T-cell (primary cell): ENCODE results near the gene SPTAN1. TPM values are rescaled to one million over a fixed set of nuclear protein-coding genes. Genes with fewer than 3 reads are reported as not detected.

Source experiments
- ATAC-seq, 4 experiments: fragments of 200-7000 bp in 3 of 4; fragments of 150-1000 bp in 1 of 4; cut with Tn5 transposase; replicated peaks in 1 of 4; 1 replicate in 3 of 4; 2 replicates in 1 of 4; pipeline ENCODE4 v1.10.0; 2021; ENCODE audit warnings: moderate library complexity in 3 of 4, mild to moderate bottlenecking in 2 of 4, moderate number of reproducible peaks in 1 of 4
- CTCF ChIA-PET, 2 donors: fragments of 300-600 bp; sonication (Branson Sonifier 250); formaldehyde crosslinking; loops; one replicate each; lab custom pipeline; 2022; ENCODE audit warnings: antibody characterized with exemption in 2 of 2; lab: Charles Lee
- POLR2A ChIA-PET, 2 donors: fragments of 300-600 bp; sonication (Branson Sonifier 250); formaldehyde crosslinking; loops; one replicate each; lab custom pipeline; 2022; ENCODE audit warnings: antibody characterized with exemption in 2 of 2; lab: Charles Lee
- DNase-seq, 35 experiments: peaks; one replicate each; pipeline versions ENCODE4 v3.0.0 to v3.0.0-alpha.2; 2013 to 2023
- H3K27ac ChIP-seq: one replicate; pipeline ENCODE4 v1.5.1; 2013; ENCODE audit warnings: low read length
- H3K27me3 ChIP-seq, 2 experiments: replicated peaks in 1 of 2; 1 replicate in 1 of 2; 2 replicates in 1 of 2; pipeline versions ENCODE4 v1.6.1 to v1.7.0; 2013; ENCODE audit warnings: low read length in 1 of 2, mixed read lengths in 1 of 2; ENCODE audit not compliant: control insufficient read depth in 2 of 2, insufficient read depth in 2 of 2; ENCODE audit errors: extremely low read depth in 1 of 2
- H3K36me3 ChIP-seq, 2 donors: 1 replicate in 1 of 2; 2 replicates in 1 of 2; pipeline versions ENCODE4 v1.6.1 to v1.7.0; 2013; ENCODE audit warnings: low read length in 1 of 2; ENCODE audit not compliant: control insufficient read depth in 2 of 2, insufficient read depth in 1 of 2; ENCODE audit errors: extremely low read depth in 1 of 2
- H3K4me1 ChIP-seq, 2 experiments: 1 replicate in 1 of 2; 2 replicates in 1 of 2; pipeline versions ENCODE4 v1.6.1 to v1.7.0; 2013; ENCODE audit warnings: low read length in 2 of 2, mixed read lengths in 1 of 2; ENCODE audit not compliant: insufficient read depth in 2 of 2, control insufficient read depth in 1 of 2; ENCODE audit errors: extremely low read depth in 1 of 2
- H3K4me3 ChIP-seq, 2 donors: 1 replicate in 1 of 2; 2 replicates in 1 of 2; pipeline versions ENCODE4 v1.5.1 to v1.7.0; 2013; ENCODE audit warnings: mild to moderate bottlenecking in 2 of 2, low read length in 1 of 2, moderate library complexity in 1 of 2; ENCODE audit not compliant: control insufficient read depth in 1 of 2; ENCODE audit errors: extremely low read depth in 1 of 2
- H3K9me3 ChIP-seq: 2 replicates; pipeline ENCODE4 v1.7.0; 2013
- H3K27ac Mint-ChIP-seq, 2 donors: one replicate each; pipeline ENCODE4 v1.8.0; 2020 to 2021; ENCODE audit warnings: mild to moderate bottlenecking in 2 of 2, mixed read lengths in 2 of 2
- H3K27me3 Mint-ChIP-seq, 2 donors: one replicate each; pipeline ENCODE4 v1.8.0; 2021 to 2022; ENCODE audit warnings: mixed read lengths in 2 of 2
- H3K36me3 Mint-ChIP-seq: one replicate; pipeline ENCODE4 v1.8.0; 2021; ENCODE audit warnings: mixed read lengths
- H3K4me1 Mint-ChIP-seq, 3 donors: one replicate each; pipeline ENCODE4 v1.8.0; 2020 to 2022; ENCODE audit warnings: mixed read lengths in 3 of 3, mild to moderate bottlenecking in 1 of 3
- H3K4me3 Mint-ChIP-seq, 3 donors: one replicate each; pipeline ENCODE4 v1.8.0; 2020 to 2022; ENCODE audit warnings: mild to moderate bottlenecking in 3 of 3, mixed read lengths in 3 of 3, moderate library complexity in 3 of 3
- H3K9me3 Mint-ChIP-seq, 3 donors: one replicate each; pipeline ENCODE4 v1.8.0; 2020 to 2022; ENCODE audit warnings: mixed read lengths in 3 of 3
- WGBS: methylation state at CpG from one replicate; pipeline ENCODE4 v1.1.5; 2013; ENCODE audit warnings: missing lambda C conversion rate; ENCODE audit not compliant: insufficient coverage; 5-methylcytosine and 5-hydroxymethylcytosine counted together
- total RNA-seq, 35 experiments: library from RNA in 6 of 35; stranded (reverse) in 6 of 35; fragments of 120-200 nt in 1 of 35; gene quantifications; one replicate each; pipeline versions ENCODE4 v1.2.1 to v1.2.4 and lab custom pipeline; 2013 to 2026

The SPTAN1 gene
- total RNA-seq, 5 donors from 2014 or later (not counting 1 experiment from before 2014, with no cell fraction given) = 446 to 594 (median 461) TPM

DNA sequence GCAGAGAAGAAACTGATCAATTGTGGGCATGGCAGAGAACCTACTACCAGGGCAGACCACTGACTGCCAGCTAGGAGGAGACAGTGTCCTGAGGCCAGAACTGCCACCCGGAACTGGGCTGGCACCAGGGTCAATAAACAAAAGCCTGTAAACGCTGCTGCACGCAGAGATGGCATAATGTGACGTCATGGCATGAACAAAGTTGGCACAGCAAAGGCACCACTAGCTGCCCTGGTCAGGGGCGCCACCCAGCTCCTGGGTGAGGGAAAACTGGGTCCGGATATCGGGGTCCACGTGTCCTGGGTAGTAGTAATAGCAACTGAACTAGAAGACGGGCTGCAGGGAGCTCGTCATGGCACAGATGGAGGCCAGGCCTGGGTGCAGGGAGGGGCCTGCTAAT is 72.2 kb downstream of the SPTAN1 start:
- WGBS = 98% methylated on average over 10 of the region's 10 CpGs
- DNase-seq (no peak), ATAC-seq (no peak)
- H3K4me1 Mint-ChIP-seq = no peaks in the 10 kb centered on the region
- ChIA-PET POLR2A (no interaction called here), CTCF (no interaction called here)
- H3K9me3 ChIP-seq = no peaks in the 10 kb centered on the region
- H3K4me1 ChIP-seq = no peaks in the 10 kb centered on the region
- H3K4me3 ChIP-seq = no peak overlapping the region
- no peak overlapping the region for H3K27ac Mint-ChIP-seq
- no peak overlapping the region for H3K4me3 Mint-ChIP-seq
- H3K27me3 Mint-ChIP-seq = no peaks in the 10 kb centered on the region
- H3K9me3 Mint-ChIP-seq = no peaks in the 10 kb centered on the region
- H3K27ac ChIP-seq = no peak overlapping the region
- H3K36me3 Mint-ChIP-seq = peaks cover 56% of the 10 kb centered on the region
- H3K27me3 ChIP-seq = no peaks in the 10 kb centered on the region
- H3K36me3 ChIP-seq = peaks cover 46 to 89% of the 10 kb centered on the region in 2 donors

DNA sequence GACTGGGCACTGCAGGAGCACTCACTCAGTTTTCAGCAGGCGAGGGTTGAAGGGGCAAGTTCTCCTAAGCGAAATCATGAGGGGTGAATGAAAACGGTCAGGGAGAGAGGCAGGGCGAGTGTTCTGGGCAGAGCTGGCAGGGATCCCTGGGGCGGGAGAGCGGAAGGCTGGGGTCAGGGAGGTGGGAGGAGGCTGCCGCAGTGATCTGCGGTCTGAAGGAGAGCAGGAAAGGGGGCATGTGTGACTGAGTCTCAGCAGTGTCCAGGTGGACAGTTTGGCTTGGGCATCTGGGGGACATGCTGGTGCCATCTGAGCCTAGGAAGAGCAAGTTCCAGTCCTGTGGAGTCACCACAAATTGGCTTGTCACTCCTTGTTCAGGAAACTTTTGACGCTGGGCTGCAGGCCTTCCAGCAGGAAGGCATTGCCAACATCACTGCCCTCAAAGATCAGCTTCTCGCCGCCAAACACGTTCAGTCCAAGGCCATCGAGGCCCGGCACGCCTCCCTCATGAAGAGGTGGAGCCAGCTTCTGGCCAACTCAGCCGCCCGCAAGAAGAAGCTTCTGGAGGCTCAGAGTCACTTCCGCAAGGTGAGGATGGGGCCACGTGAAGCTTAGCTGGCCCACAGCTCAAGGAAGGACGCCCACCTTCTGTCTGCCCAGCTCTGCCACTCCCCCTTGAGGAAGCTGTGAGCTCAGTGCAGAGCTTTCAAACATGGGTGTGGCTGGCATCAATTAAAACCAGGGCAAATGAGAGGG is 73.2 kb downstream of the SPTAN1 start:
- no peaks in the 10 kb centered on the region for H3K4me1 Mint-ChIP-seq
- H3K9me3 Mint-ChIP-seq = no peaks in the 10 kb centered on the region
- H3K27me3 ChIP-seq = no peaks in the 10 kb centered on the region
- no peaks in the 10 kb centered on the region for H3K4me1 ChIP-seq
- peaks cover 51 to 90% of the 10 kb centered on the region in 2 donors for H3K36me3 ChIP-seq
- ChIA-PET CTCF (interaction anchor here (0.5 kb wide), 2 partner anchors 24 to 301 kb away, joined by 4 read pairs; no protein-coding TSS in a partner anchor), POLR2A (no interaction called here)
- WGBS = 89% methylated on average over 17 of the region's 20 CpGs
- H3K9me3 ChIP-seq = no peaks in the 10 kb centered on the region
- H3K4me3 Mint-ChIP-seq = no peak overlapping the region
- H3K27ac Mint-ChIP-seq = no peak overlapping the region
- DNase-seq (no peak), ATAC-seq (no peak)
- H3K36me3 Mint-ChIP-seq = peaks cover 50% of the 10 kb centered on the region
- no peaks in the 10 kb centered on the region for H3K27me3 Mint-ChIP-seq
- no peak overlapping the region for H3K27ac ChIP-seq
- H3K4me3 ChIP-seq = no peak overlapping the region

DNA sequence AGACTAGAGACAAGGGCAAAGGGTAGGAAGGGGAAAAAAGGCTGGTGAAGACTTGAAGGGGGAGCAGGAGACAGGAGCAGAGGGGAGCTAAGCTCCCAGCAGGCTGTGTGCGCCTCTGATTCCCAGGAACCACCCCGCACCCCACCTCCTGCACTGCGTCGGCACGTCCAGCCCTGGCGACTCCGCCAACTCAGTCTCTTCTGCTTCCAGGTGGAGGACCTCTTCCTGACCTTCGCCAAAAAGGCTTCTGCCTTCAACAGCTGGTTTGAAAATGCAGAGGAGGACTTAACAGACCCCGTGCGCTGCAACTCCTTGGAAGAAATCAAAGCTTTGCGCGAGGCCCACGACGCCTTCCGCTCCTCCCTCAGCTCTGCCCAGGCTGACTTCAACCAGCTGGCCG is 73.8 kb downstream of the SPTAN1 start:
- ATAC-seq = no peak
- H3K36me3 Mint-ChIP-seq = peaks cover 44% of the 10 kb centered on the region
- H3K27ac ChIP-seq = no peak overlapping the region
- POLR2A ChIA-PET = no interaction called here
- H3K27ac Mint-ChIP-seq = no peak overlapping the region
- no peaks in the 10 kb centered on the region for H3K27me3 ChIP-seq
- no peak for DNase-seq
- no peaks in the 10 kb centered on the region for H3K9me3 ChIP-seq
- H3K4me1 Mint-ChIP-seq = no peaks in the 10 kb centered on the region
- H3K9me3 Mint-ChIP-seq = no peaks in the 10 kb centered on the region
- no peak overlapping the region for H3K4me3 Mint-ChIP-seq
- H3K4me3 ChIP-seq = no peak overlapping the region
- peaks cover 48 to 89% of the 10 kb centered on the region in 2 donors for H3K36me3 ChIP-seq
- no peaks in the 10 kb centered on the region for H3K27me3 Mint-ChIP-seq
- H3K4me1 ChIP-seq = no peaks in the 10 kb centered on the region
- WGBS = 92% methylated on average over 14 of the region's 16 CpGs
- CTCF ChIA-PET = interaction anchor here in 1 of 2 donors (0.5 kb wide), 1 partner anchor 24 kb away, joined by 4 read pairs; no protein-coding TSS in a partner anchor

DNA sequence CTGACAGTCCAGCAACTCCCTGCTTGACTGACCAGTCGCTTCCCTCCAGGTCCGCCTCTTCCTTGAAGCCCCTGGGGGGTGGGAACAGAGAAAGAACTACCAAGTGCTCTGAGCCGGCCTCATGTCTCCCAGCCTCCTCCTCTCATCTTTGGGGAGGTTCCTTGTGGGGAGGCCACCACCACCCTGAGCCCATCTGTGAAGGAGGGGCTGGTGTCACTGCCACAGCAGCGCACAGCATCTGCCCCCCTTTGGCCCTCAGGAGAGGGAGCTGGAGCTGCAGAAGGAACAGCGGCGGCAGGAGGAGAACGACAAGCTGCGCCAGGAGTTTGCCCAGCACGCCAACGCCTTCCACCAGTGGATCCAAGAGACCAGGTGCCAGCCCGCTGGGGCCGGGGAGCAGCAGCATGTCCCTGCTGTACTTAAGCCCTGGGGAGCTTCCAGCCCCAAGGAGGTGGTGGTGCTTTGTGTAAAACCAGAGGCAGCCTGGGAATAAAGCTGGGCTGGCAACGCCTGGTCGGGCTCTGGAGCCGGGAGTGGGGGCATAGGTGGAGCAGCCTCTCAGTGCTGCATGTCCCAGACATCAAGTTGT is 74.8 kb downstream of the SPTAN1 start:
- H3K4me3 Mint-ChIP-seq = no peak overlapping the region
- no peak for ATAC-seq
- ChIA-PET POLR2A (interaction anchor here in 1 of 2 donors (0.6 kb wide), 1 partner anchor 33 kb away, joined by 5 read pairs; no protein-coding TSS in a partner anchor), CTCF (no interaction called here)
- no peak overlapping the region for H3K27ac Mint-ChIP-seq
- Histone ChIP-seq H3K4me3 (no peak overlapping the region), H3K36me3 (peaks cover 54 to 89% of the 10 kb centered on the region in 2 donors), H3K27me3 (no peaks in the 10 kb centered on the region), H3K27ac (no peak overlapping the region), H3K4me1 (no peaks in the 10 kb centered on the region), H3K9me3 (no peaks in the 10 kb centered on the region)
- WGBS = 100% methylated on average over 7 of the region's 15 CpGs
- no peaks in the 10 kb centered on the region for H3K27me3 Mint-ChIP-seq
- H3K9me3 Mint-ChIP-seq = no peaks in the 10 kb centered on the region
- H3K4me1 Mint-ChIP-seq = no peaks in the 10 kb centered on the region
- DNase-seq = no peak
- H3K36me3 Mint-ChIP-seq = peaks cover 44% of the 10 kb centered on the region

DNA sequence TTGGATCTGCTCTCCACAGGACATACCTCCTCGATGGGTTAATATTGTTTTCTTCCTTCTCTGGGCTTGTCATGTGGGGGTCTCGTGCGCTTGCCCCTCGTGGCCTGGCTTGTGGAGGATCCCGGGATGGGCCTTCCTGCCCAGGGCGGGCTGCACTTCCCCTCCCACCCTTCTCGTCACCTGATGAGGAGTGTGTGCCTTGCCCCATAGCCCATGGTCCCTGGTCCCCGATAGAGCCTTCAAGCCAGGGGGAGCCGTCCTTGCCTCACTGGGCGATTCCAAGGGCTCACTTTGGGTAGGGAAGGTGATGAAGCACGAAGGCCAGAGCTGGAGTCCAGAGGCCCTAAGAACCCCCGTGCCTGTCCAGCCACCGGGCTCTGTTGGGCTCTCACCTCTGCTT is 75.5 kb downstream of the SPTAN1 start:
- H3K27ac Mint-ChIP-seq = no peak overlapping the region
- H3K27me3 ChIP-seq = no peaks in the 10 kb centered on the region
- H3K9me3 Mint-ChIP-seq = no peaks in the 10 kb centered on the region
- ATAC-seq (no peak), DNase-seq (no peak)
- no peaks in the 10 kb centered on the region for H3K9me3 ChIP-seq
- H3K36me3 Mint-ChIP-seq = peaks cover 44% of the 10 kb centered on the region
- H3K4me1 ChIP-seq = no peaks in the 10 kb centered on the region
- ChIA-PET POLR2A (interaction anchor here in 1 of 2 donors (0.6 kb wide), 1 partner anchor 34 kb away, joined by 5 read pairs; no protein-coding TSS in a partner anchor), CTCF (no interaction called here)
- 96% methylated on average over 3 of the region's 13 CpGs for WGBS
- H3K4me3 Mint-ChIP-seq = no peak overlapping the region
- H3K4me3 ChIP-seq = no peak overlapping the region
- no peaks in the 10 kb centered on the region for H3K4me1 Mint-ChIP-seq
- peaks cover 56 to 95% of the 10 kb centered on the region in 2 donors for H3K36me3 ChIP-seq
- H3K27me3 Mint-ChIP-seq = no peaks in the 10 kb centered on the region
- H3K27ac ChIP-seq = no peak overlapping the region

DNA sequence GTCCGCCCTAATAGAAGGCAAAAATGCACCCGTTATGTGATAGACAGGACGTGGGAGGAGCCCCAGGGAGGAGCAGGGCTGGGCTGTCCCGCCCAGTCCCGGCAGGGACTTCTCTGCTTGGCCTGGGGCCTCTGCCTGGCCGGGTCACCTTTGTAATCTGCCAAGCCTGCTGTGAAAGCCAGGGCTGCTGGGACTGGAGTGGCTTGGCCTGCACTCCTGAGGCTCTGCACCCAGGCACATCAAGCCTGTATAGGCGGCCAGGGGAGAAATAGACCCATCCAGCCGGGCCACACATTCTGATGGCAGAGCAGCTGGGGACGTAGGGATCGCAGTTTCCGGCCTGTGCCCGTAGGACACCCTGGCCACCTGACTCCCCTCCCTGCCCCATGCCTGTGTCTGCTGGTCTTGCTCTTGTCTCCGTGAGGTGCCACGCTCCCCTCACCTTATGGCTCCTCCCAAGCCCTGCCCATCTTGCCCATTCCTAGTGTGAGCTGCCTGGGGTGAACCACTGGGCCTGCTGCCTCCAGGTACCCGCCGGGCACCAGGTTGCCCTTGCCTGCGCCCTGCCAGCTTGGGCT is 76.2 kb downstream of the SPTAN1 start:
- H3K9me3 Mint-ChIP-seq = no peaks in the 10 kb centered on the region
- DNase-seq (no peak), ATAC-seq (no peak)
- ChIA-PET CTCF (no interaction called here), POLR2A (no interaction called here)
- no peaks in the 10 kb centered on the region for H3K9me3 ChIP-seq
- H3K36me3 Mint-ChIP-seq = peaks cover 47% of the 10 kb centered on the region
- H3K27me3 ChIP-seq = no peaks in the 10 kb centered on the region
- H3K4me3 Mint-ChIP-seq = no peak overlapping the region
- H3K27me3 Mint-ChIP-seq = no peaks in the 10 kb centered on the region
- no peak overlapping the region for H3K27ac Mint-ChIP-seq
- no peaks in the 10 kb centered on the region for H3K4me1 ChIP-seq
- H3K27ac ChIP-seq = no peak overlapping the region
- peaks cover 56 to 96% of the 10 kb centered on the region in 2 donors for H3K36me3 ChIP-seq
- H3K4me1 Mint-ChIP-seq = no peaks in the 10 kb centered on the region
- WGBS = 91% methylated on average over 14 of the region's 17 CpGs
- H3K4me3 ChIP-seq = no peak overlapping the region
